Neural crest cell (in vitro differentiated cells): ENCODE results near the gene ADAMTS16. TPM values are rescaled to one million over a fixed set of nuclear protein-coding genes. Genes with fewer than 3 reads are reported as not detected.

Experiments
- DNase-seq: peaks from one replicate; pipeline ENCODE4 v3.0.0; 2021; ENCODE audit warnings: low read depth, mixed read lengths, low spot score
- H3K27ac Mint-ChIP-seq: one replicate; pipeline ENCODE4 v1.8.0; 2021; ENCODE audit warnings: mild to moderate bottlenecking, mixed read lengths; ENCODE audit not compliant: unreplicated experiment
- H3K27me3 Mint-ChIP-seq: 2 replicates; pipeline ENCODE4 v1.8.0; 2021; ENCODE audit warnings: low read depth, mild to moderate bottlenecking, mixed read lengths
- H3K36me3 Mint-ChIP-seq: 2 replicates; pipeline ENCODE4 v1.8.0; 2021; ENCODE audit warnings: low read depth, mild to moderate bottlenecking, mixed read lengths
- H3K4me1 Mint-ChIP-seq: 2 replicates; pipeline ENCODE4 v1.8.0; 2021; ENCODE audit warnings: mixed read lengths
- H3K4me3 Mint-ChIP-seq: one replicate; pipeline ENCODE4 v1.8.0; 2021; ENCODE audit warnings: mild to moderate bottlenecking, mixed read lengths
- H3K9me3 Mint-ChIP-seq: 2 replicates; pipeline ENCODE4 v1.8.0; 2021; ENCODE audit warnings: mixed read lengths
- CTCF ChIP-seq: fragments of 200-600 bp; sonication (generic); conservative IDR thresholded peaks from 2 replicates; pipeline ENCODE4 v1.5.0; 2021; ENCODE audit warnings: antibody characterized with exemption, mild to moderate bottlenecking
- total RNA-seq: library from RNA; stranded (reverse); gene quantifications from 2 replicates; pipeline ENCODE4 v1.2.1, GENCODE V29; 2021

ADAMTS16 gene
- total RNA-seq, 1 donor from 2014 or later = 1.7 TPM

- no peak for TF ChIP-seq CTCF
- H3K4me1 Mint-ChIP-seq = peaks cover 40% of the 10 kb centered on the region
- DNase-seq = no peak
- H3K36me3 Mint-ChIP-seq = no peaks in the 10 kb centered on the region
- H3K9me3 Mint-ChIP-seq = no peaks in the 10 kb centered on the region
- no peak overlapping the region for H3K4me3 Mint-ChIP-seq
- no peaks in the 10 kb centered on the region for H3K27me3 Mint-ChIP-seq
- H3K27ac Mint-ChIP-seq = no peak overlapping the region
Observed at GRCh38 chr5:5276430-5276829, 136.3 kb downstream of the ADAMTS16 start.

GRCh38 chr5:5276951-5277517 is 136.9 kb downstream of the ADAMTS16 start:
- Mint-ChIP-seq H3K4me1 (peaks cover 34% of the 10 kb centered on the region), H3K4me3 (no peak overlapping the region), H3K27me3 (no peaks in the 10 kb centered on the region), H3K9me3 (no peaks in the 10 kb centered on the region), H3K27ac (no peak overlapping the region), H3K36me3 (no peaks in the 10 kb centered on the region)
- no peak for DNase-seq
- no peak for TF ChIP-seq CTCF

DNA sequence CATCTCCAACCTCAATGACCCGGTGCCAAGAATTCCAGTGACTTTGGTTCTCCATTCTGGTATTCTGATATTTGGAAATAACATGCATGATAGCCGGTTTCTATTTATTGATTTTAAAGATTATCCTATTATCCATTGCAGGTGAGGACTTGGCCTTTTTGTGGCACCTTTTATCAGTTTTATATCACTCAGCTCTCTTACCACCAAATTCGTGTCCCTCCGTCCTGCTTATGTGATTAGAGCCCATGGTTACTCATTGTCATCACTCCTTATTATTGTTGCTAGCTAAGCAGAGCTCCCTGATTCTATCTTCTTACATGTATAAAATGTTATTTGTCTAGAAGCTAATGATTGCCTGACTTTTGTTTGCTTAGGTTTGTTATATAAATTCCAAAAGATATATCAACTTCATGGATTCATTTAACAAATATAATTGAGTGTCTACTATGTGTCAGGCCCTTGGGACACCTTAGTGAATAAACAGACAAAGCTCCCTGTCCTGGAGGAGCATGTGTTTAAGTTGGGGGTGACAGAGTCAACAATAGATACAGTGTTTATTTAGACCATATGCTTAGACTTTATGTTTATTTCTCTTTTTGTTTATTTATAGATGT is 138.2 kb downstream of the ADAMTS16 start:
- H3K9me3 Mint-ChIP-seq = peaks cover 3% of the 10 kb centered on the region
- H3K36me3 Mint-ChIP-seq = no peaks in the 10 kb centered on the region
- no peak overlapping the region for H3K27ac Mint-ChIP-seq
- H3K4me3 Mint-ChIP-seq = no peak overlapping the region
- TF ChIP-seq CTCF = no peak
- H3K4me1 Mint-ChIP-seq = peaks cover 29% of the 10 kb centered on the region
- H3K27me3 Mint-ChIP-seq = no peaks in the 10 kb centered on the region
- DNase-seq = no peak

DNA sequence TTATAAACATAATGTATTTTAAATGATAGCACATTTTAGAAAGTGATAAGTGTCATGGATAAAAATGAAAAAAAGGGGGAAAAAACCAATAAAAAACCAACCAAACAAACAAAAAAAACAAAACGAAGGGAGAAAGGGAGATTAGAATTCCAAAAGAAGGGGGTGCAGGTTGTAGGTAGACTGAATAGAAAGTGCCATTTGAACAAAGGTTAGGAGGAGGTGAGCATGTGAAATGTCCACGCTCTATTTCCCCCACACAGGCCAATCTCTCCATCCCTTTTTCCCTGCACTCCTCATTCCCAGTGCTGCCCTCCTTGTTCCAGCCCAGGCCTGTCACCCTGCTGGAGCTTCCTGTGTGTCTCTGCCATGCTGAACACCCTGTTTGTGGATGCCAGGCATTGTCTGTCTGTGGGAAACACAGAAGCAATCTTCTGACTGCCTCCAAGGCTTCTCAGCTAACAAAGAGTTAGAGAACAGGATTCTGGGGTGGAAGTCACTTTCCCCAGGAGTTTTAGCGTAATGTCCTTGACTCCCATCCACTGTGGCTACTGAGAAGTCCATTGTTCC is 138.8 kb downstream of the ADAMTS16 start:
- no peak for DNase-seq
- H3K4me3 Mint-ChIP-seq = no peak overlapping the region
- H3K27me3 Mint-ChIP-seq = no peaks in the 10 kb centered on the region
- TF ChIP-seq CTCF = no peak
- H3K9me3 Mint-ChIP-seq = peaks cover 3% of the 10 kb centered on the region
- H3K27ac Mint-ChIP-seq = no peak overlapping the region
- H3K4me1 Mint-ChIP-seq = peaks cover 29% of the 10 kb centered on the region
- H3K36me3 Mint-ChIP-seq = no peaks in the 10 kb centered on the region

- H3K4me1 Mint-ChIP-seq = no peaks in the 10 kb centered on the region
- H3K9me3 Mint-ChIP-seq = peaks cover 3% of the 10 kb centered on the region
- H3K27ac Mint-ChIP-seq = no peak overlapping the region
- no peak for TF ChIP-seq CTCF
- no peak overlapping the region for H3K4me3 Mint-ChIP-seq
- no peak for DNase-seq
- H3K36me3 Mint-ChIP-seq = no peaks in the 10 kb centered on the region
- H3K27me3 Mint-ChIP-seq = no peaks in the 10 kb centered on the region
Observed at GRCh38 chr5:5285906-5286305, 145.8 kb downstream of the ADAMTS16 start.
